ENCODE data around the gene EPHB2.

The EPHB2 gene

DNA sequence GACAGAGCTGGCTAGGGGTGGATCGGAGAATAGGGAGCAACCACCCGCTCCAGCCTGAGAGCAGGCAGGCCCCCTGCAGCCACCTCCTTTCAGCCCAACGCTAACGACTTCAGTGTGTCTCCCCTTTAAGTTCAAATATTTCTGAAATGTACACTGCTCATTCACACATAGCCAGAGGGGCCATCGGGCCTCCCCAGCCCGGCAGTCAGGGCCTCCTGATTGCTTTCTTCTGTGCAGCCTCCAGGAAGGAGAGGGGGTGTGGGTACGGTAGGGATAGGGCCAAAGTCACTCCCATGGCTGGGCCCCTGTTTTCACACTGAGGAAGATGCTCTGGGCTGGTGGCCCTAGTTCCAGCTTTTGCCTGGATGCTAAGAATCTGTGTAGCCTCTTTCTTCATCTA is 64.8 kb downstream of the EPHB2 start:
- Histone ChIP-seq H3K27me3 (peaks cover 19% of the 10 kb centered on the region), H3K4me3 (ENCODE audit: low read depth in 1 of 2, low read length in 1 of 2) (no peak overlapping the region), H3K4me1 (ENCODE audit: control insufficient read depth in 1 of 2, insufficient read depth in 1 of 2, low read depth in 1 of 2, low read length in 1 of 2) (no peaks in the 10 kb centered on the region), H3K27ac (no peak overlapping the region), H3K9me3 (no peaks in the 10 kb centered on the region), H3K36me3 (no peaks in the 10 kb centered on the region)
- TF ChIP-seq, protein P1, sequence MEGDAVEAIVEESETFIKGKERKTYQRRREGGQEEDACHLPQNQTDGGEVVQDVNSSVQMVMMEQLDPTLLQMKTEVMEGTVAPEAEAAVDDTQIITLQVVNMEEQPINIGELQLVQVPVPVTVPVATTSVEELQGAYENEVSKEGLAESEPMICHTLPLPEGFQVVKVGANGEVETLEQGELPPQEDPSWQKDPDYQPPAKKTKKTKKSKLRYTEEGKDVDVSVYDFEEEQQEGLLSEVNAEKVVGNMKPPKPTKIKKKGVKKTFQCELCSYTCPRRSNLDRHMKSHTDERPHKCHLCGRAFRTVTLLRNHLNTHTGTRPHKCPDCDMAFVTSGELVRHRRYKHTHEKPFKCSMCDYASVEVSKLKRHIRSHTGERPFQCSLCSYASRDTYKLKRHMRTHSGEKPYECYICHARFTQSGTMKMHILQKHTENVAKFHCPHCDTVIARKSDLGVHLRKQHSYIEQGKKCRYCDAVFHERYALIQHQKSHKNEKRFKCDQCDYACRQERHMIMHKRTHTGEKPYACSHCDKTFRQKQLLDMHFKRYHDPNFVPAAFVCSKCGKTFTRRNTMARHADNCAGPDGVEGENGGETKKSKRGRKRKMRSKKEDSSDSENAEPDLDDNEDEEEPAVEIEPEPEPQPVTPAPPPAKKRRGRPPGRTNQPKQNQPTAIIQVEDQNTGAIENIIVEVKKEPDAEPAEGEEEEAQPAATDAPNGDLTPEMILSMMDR (IDR thresholded peaks at IDR 0.05), result no peak

DNA sequence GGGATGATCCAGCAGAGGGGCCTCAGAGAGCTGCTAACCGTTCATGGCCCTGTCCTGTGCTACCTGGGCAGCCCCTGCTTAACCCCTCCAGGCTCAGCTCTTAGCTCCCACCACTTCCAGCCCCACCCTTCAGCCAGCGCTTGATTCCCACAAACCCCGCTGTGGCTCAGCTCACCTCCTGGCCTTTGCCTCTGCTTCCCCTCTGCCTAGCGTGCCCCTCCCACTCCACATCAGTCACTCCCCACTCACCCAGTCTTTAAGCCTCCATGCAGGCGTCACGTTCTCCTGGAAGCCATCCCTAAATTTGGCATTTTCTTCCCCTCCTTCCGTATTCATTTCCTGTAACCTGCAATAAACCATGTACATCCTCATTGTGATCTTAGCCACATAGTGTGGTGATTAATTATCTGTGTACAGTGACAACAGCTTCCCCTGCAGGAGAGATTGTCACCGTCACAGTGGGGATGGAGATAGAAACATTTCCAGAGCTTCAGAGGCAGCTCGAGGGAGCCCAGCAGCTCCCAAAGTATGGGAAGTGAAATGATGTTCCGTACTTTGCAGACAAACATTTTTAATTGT is 65.5 kb downstream of the EPHB2 start:
- TF ChIP-seq, protein P1 (IDR thresholded peaks at IDR 0.05), result no peak

DNA sequence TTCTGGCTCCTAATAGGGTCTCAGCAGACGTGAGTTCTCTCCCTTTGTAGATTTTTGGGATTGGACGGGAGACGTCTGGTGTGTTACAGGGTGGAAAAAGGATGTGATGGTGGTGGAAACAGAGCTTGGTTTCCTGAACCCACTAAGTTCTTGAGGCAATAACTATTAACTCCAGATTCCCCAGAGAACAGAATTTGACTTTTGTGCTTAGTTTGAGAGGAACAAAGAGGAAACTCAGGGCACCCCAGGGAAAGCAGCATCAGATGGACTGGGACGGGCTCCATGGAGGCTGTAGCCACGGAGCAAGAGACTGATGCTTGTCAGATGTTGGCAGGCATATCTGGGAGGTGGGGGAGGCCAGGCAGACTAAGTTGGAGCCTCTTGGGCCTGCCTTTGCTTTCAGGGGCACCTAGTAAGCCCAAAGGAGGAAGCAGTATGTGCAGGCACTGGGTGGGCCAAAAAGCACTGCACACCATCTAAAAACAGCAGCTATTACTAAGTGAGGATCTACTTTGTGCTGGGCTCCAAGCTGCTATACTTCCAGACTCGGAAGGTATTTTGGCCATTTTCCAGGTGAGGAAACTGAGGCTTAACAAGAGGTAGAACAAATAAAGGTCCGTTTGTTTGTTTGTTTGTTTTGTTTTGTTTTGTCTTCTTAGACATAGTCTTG is 66.9 kb downstream of the EPHB2 start:
- no peaks in the 10 kb centered on the region for H3K36me3 ChIP-seq
- H3K27ac ChIP-seq, result no peak overlapping the region
- no peaks in the 10 kb centered on the region for H3K4me1 ChIP-seq (ENCODE audit: control insufficient read depth in 1 of 2, insufficient read depth in 1 of 2, low read depth in 1 of 2, low read length in 1 of 2)
- TF ChIP-seq, protein P1 (IDR thresholded peaks at IDR 0.05), result no peak
- H3K4me3 ChIP-seq (ENCODE audit: low read depth in 1 of 2, low read length in 1 of 2), result no peak overlapping the region
- H3K9me3 ChIP-seq, result no peaks in the 10 kb centered on the region
- H3K27me3 ChIP-seq, result peaks cover 19% of the 10 kb centered on the region

More for the DNA sequence above, 65.5 kb downstream of the EPHB2 start:
- no peaks in the 10 kb centered on the region for H3K36me3 ChIP-seq
- no peak overlapping the region for H3K27ac ChIP-seq
- no peaks in the 10 kb centered on the region for H3K9me3 ChIP-seq
- H3K4me1 ChIP-seq (ENCODE audit: control insufficient read depth in 1 of 2, insufficient read depth in 1 of 2, low read depth in 1 of 2, low read length in 1 of 2), result no peaks in the 10 kb centered on the region
- H3K27me3 ChIP-seq, result peaks cover 19% of the 10 kb centered on the region
- H3K4me3 ChIP-seq (ENCODE audit: low read depth in 1 of 2, low read length in 1 of 2), result no peak overlapping the region

- Histone ChIP-seq H3K4me3 (ENCODE audit: low read depth in 1 of 2, low read length in 1 of 2) (no peak overlapping the region), H3K36me3 (no peaks in the 10 kb centered on the region), H3K9me3 (no peaks in the 10 kb centered on the region), H3K27ac (no peak overlapping the region), H3K27me3 (peaks cover 19% of the 10 kb centered on the region), H3K4me1 (ENCODE audit: control insufficient read depth in 1 of 2, insufficient read depth in 1 of 2, low read depth in 1 of 2, low read length in 1 of 2) (no peaks in the 10 kb centered on the region)
- TF ChIP-seq, protein P1 (IDR thresholded peaks at IDR 0.05), result no peak
Observed at GRCh38 chr1:22778408-22778807, 67.8 kb downstream of the EPHB2 start.

GRCh38 chr1:22778862-22779520 is 68.4 kb downstream of the EPHB2 start:
- H3K9me3 ChIP-seq, result no peaks in the 10 kb centered on the region
- H3K27me3 ChIP-seq, result peaks cover 19% of the 10 kb centered on the region
- H3K36me3 ChIP-seq, result no peaks in the 10 kb centered on the region
- no peaks in the 10 kb centered on the region for H3K4me1 ChIP-seq (ENCODE audit: control insufficient read depth in 1 of 2, insufficient read depth in 1 of 2, low read depth in 1 of 2, low read length in 1 of 2)
- H3K4me3 ChIP-seq (ENCODE audit: low read depth in 1 of 2, low read length in 1 of 2), result no peak overlapping the region
- TF ChIP-seq, protein P1 (IDR thresholded peaks at IDR 0.05), result no peak
- no peak overlapping the region for H3K27ac ChIP-seq
